ENCODE data around the gene TNS3. TPM values are rescaled to one million over a fixed set of nuclear protein-coding genes. Genes with fewer than 3 reads are reported as not detected.

The TNS3 gene
- total and polyA plus RNA-seq, 2 donors (not counting 1 experiment from before 2014, with no cell fraction given), result 11.4 to 77.5 TPM

DNA sequence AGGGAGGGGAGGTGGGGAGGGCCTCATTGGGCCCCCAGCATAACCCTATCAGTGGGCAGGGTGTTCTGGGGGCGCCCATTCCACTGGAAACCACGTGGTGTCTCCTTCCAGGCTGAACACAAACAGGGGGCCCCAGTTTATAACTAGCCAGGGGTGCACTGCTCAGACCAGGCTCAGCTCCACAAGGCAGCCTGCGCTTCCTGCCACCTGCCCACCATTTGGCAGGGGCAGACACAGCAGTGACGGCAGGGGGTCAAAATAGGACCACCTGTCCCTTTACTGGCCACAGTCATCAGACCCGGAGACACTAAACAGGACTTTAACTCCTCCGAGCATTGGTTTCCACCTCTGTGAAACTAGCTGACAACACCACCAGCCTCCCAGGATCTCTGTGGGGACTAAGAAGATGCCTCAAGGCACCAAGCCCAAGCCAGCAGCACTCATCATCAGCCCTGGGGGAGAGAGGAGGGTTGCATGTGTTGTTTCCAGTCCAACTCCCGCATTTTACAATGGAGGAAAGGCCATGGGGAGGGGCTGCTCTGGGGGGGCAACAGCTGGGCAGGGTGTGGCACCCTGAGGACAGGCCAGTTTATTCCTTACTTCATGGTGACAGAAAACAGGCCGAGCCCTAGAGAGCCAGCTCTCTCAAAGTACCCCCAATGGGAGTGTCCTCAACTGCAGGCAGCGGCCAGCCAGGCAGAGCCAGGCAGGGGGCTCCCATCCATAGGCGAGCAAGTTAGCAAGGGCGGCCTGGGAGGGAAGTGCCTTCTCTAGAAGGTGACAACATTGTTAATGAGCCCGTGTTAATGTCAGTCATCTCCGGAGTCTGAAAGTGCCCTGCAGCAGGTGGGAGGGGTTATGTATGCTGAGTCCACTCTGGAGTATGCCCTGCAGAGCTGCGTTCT, 127.6 kb downstream of the TNS3 start:
- Histone ChIP-seq H2AFZ (ENCODE audit: insufficient read depth, low read depth, low read length, poor library complexity, severe bottlenecking) (no peak overlapping the region), H3K36me3 (replicated peaks in 1 of 2; ENCODE audit: control extremely low read depth in 1 of 2, control insufficient read depth in 1 of 2, extremely low read depth in 1 of 2, insufficient read depth in 2 of 2, low read length in 1 of 2) (peaks cover 0 to under 1% of the 10 kb centered on the region in 2 experiments), H3K27ac (ENCODE audit: low read length in 2 of 2) (no peak overlapping the region), H3K4me1 (ENCODE audit: control insufficient read depth in 2 of 2, insufficient read depth in 2 of 2, low read length in 2 of 2) (peaks cover 2 to 11% of the 10 kb centered on the region in 2 donors), H3K79me2 (ENCODE audit: control insufficient read depth, insufficient read depth, low read length) (peaks cover 9% of the 10 kb centered on the region), H3K9ac (ENCODE audit: low read length) (no peak overlapping the region), H3K9me3 (ENCODE audit: control extremely low read depth in 1 of 3, control insufficient read depth in 2 of 3, insufficient read depth in 1 of 3, low read length in 2 of 3) (no peaks in the 10 kb centered on the region), H4K20me1 (ENCODE audit: control insufficient read depth, insufficient read depth, low read length, poor library complexity, severe bottlenecking) (peaks cover 5% of the 10 kb centered on the region), H3K4me2 (replicated peaks; ENCODE audit: low read depth, low read length, poor library complexity, severe bottlenecking) (no peak overlapping the region), H3K4me3 (ENCODE audit: control extremely low read depth in 1 of 5, extremely low read depth in 1 of 5, insufficient read depth in 1 of 5, low read depth in 2 of 5, low read length in 4 of 5) (no peak overlapping the region), H3K27me3 (replicated peaks in 1 of 4; ENCODE audit: control extremely low read depth in 1 of 4, control insufficient read depth in 3 of 4, insufficient read depth in 4 of 4, low read length in 3 of 4) (no peaks in the 10 kb centered on the region)
- WGBS (ENCODE audit: insufficient coverage), result 73% methylated on average over 12 of the region's 14 CpGs
- H3K4me3 Mint-ChIP-seq, result no peak overlapping the region
- H3K4me1 Mint-ChIP-seq, result peaks cover 29% of the 10 kb centered on the region
- POLR2A ChIA-PET, result no interaction called here
- no peaks in the 10 kb centered on the region for H3K9me3 Mint-ChIP-seq (ENCODE audit: insufficient read depth)
- H3K27ac Mint-ChIP-seq, result no peak overlapping the region
- intact Hi-C loops (cut with micrococcal nuclease), result no loop called here
- no peaks in the 10 kb centered on the region for H3K27me3 Mint-ChIP-seq
- no peak for ATAC-seq (ENCODE audit: low read depth)
- CTCF ChIA-PET, result interaction anchor here (1.8 kb wide), 1 partner anchor 365 kb away, joined by 6 read pairs; no protein-coding TSS in a partner anchor
- TF ChIP-seq, protein P1, sequence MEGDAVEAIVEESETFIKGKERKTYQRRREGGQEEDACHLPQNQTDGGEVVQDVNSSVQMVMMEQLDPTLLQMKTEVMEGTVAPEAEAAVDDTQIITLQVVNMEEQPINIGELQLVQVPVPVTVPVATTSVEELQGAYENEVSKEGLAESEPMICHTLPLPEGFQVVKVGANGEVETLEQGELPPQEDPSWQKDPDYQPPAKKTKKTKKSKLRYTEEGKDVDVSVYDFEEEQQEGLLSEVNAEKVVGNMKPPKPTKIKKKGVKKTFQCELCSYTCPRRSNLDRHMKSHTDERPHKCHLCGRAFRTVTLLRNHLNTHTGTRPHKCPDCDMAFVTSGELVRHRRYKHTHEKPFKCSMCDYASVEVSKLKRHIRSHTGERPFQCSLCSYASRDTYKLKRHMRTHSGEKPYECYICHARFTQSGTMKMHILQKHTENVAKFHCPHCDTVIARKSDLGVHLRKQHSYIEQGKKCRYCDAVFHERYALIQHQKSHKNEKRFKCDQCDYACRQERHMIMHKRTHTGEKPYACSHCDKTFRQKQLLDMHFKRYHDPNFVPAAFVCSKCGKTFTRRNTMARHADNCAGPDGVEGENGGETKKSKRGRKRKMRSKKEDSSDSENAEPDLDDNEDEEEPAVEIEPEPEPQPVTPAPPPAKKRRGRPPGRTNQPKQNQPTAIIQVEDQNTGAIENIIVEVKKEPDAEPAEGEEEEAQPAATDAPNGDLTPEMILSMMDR (IDR thresholded peaks at IDR 0.05), result no peak
- no peak for TF ChIP-seq EZH2 (IDR thresholded peaks at IDR 0.05; ENCODE audit: borderline replicate concordance, insufficient read depth, low read depth, low read length, poor library complexity, severe bottlenecking)
- no peak for DNase-seq

Measured in B cell (primary cell).